NT2/D1 (cell line): ENCODE results near the gene CCDC86.

Experiments
- SUZ12 ChIP-seq: IDR thresholded peaks from 2 replicates; pipeline ENCODE4 v1.6.1; 2011; ENCODE audit not compliant: insufficient read length, insufficient read depth; ENCODE audit errors: extremely low read depth
- YY1 ChIP-seq: IDR thresholded peaks from 2 replicates; pipeline ENCODE4 v1.6.1; 2011; ENCODE audit not compliant: insufficient read length, insufficient read depth
- ZNF274 ChIP-seq: IDR thresholded peaks from 2 replicates; pipeline ENCODE4 v1.6.1; 2011; ENCODE audit warnings: mild to moderate bottlenecking, low read depth, low read length

GRCh38 chr11:60842668-60843600, 1.0 kb downstream of the CCDC86 start:
- no peak for TF ChIP-seq ZNF274
- TF ChIP-seq SUZ12 = no peak
- TF ChIP-seq YY1 = no peak
